Endothelial cell of umbilical vein (primary cell): ENCODE measurements around the gene TCF15. TPM values are rescaled to one million over a fixed set of nuclear protein-coding genes. Genes with fewer than 3 reads are reported as not detected.

Source experiments
- BruUV-seq: library from RNA; stranded (reverse); fragments of 400-500 nt; replicated peaks from 2 replicates; lab custom pipeline; 2021; lab: Mats Ljungman, UMichigan
- CTCF ChIA-PET: fragments of 300-600, 350-600 bp; sonication (Branson Sonifier 250); formaldehyde crosslinking; loops from one replicate; lab custom pipeline; 2021; ENCODE audit warnings: antibody characterized with exemption, inconsistent platforms; lab: Charles Lee
- POLR2A ChIA-PET: fragments of 300-600, 350-600 bp; sonication (Branson Sonifier 250); formaldehyde crosslinking; loops from one replicate; lab custom pipeline; 2021; ENCODE audit warnings: antibody characterized with exemption, inconsistent platforms; lab: Charles Lee
- DNase-seq: peaks from one replicate; pipeline ENCODE4 v3.0.0-alpha.2; 2011; ENCODE audit warnings: low read depth, low spot score
- FAIRE-seq: peaks from 2 replicates; lab custom pipeline; 2011; peaks lifted over from hg19 to GRCh38; lab: Jason Lieb, UNC
- H2AFZ ChIP-seq: 2 replicates; pipeline ENCODE4 v1.6.0; 2012; ENCODE audit warnings: low read depth, low read length, control low read depth, inconsistent platforms
- H3K27ac ChIP-seq: 2 replicates; pipeline ENCODE4 v1.5.1; 2011; ENCODE audit warnings: low read depth, mild to moderate bottlenecking, control low read depth, low read length, moderate library complexity; ENCODE audit not compliant: insufficient read depth
- H3K27me3 ChIP-seq, 2 experiments: 2 replicates each; pipeline versions ENCODE4 v1.6.0 to v1.6.1; 2011; ENCODE audit warnings: low read length in 2 of 2, mixed read lengths in 1 of 2; ENCODE audit not compliant: control insufficient read depth in 2 of 2, insufficient read depth in 2 of 2
- H3K36me3 ChIP-seq, 2 experiments: 2 replicates in 1 of 2; 3 replicates in 1 of 2; pipeline ENCODE4 v1.5.1; 2011; ENCODE audit warnings: low read length in 2 of 2, mild to moderate bottlenecking in 1 of 2, moderate library complexity in 1 of 2; ENCODE audit not compliant: control insufficient read depth in 2 of 2, insufficient read depth in 2 of 2; ENCODE audit errors: extremely low read depth in 1 of 2
- H3K4me1 ChIP-seq: 3 replicates; pipeline ENCODE4 v1.5.1; 2011; ENCODE audit warnings: mild to moderate bottlenecking, low read length; ENCODE audit not compliant: control insufficient read depth, insufficient read depth; ENCODE audit errors: extremely low read depth
- H3K4me2 ChIP-seq: 2 replicates; pipeline ENCODE4 v1.6.1; 2011; ENCODE audit warnings: low read length, control low read depth, mixed read lengths; ENCODE audit not compliant: insufficient read depth
- H3K4me3 ChIP-seq, 3 experiments: fragments of 200-600 bp in 1 of 3; sonication (generic), shearing (Covaris generic) in 1 of 3; replicated peaks in 1 of 3; 2 replicates each; pipeline ENCODE4 v1.5.1; 2011 to 2016; ENCODE audit warnings: control low read depth in 3 of 3, low read length in 3 of 3, mild to moderate bottlenecking in 2 of 3, inconsistent platforms in 1 of 3, low read depth in 1 of 3, moderate library complexity in 1 of 3; ENCODE audit not compliant: insufficient read depth in 1 of 3
- H3K79me2 ChIP-seq: 2 replicates; pipeline ENCODE4 v1.6.0; 2012; ENCODE audit warnings: low read length, inconsistent platforms; ENCODE audit not compliant: control insufficient read depth, insufficient read depth
- H3K9ac ChIP-seq: replicated peaks from 2 replicates; pipeline ENCODE3; 2011; ENCODE audit warnings: low read length, control low read depth; ENCODE audit not compliant: insufficient read depth; ENCODE audit errors: extremely low read depth
- H3K9me1 ChIP-seq: replicated peaks from 3 replicates; pipeline ENCODE4 v1.6.0; 2011; ENCODE audit warnings: mild to moderate bottlenecking, low read length; ENCODE audit not compliant: control insufficient read depth, insufficient read depth; ENCODE audit errors: extremely low read depth
- H3K9me3 ChIP-seq: replicated peaks from 2 replicates; pipeline ENCODE4 v1.5.1; 2012; ENCODE audit warnings: low read length, inconsistent platforms; ENCODE audit not compliant: control insufficient read depth, insufficient read depth
- H4K20me1 ChIP-seq: replicated peaks from 2 replicates; pipeline ENCODE3; 2011; ENCODE audit warnings: mild to moderate bottlenecking, low read length; ENCODE audit not compliant: control insufficient read depth, insufficient read depth; ENCODE audit errors: extremely low read depth
- CTCF ChIP-seq, 2 donors: IDR thresholded peaks; 1 replicate in 1 of 2; 2 replicates in 1 of 2; pipeline ENCODE4 v1.5.1; 2011; ENCODE audit warnings: low read length in 2 of 2, mild to moderate bottlenecking in 2 of 2, moderate library complexity in 2 of 2, control low read depth in 1 of 2, inconsistent platforms in 1 of 2, low read depth in 1 of 2; ENCODE audit not compliant: insufficient read depth in 1 of 2; ENCODE audit errors: extremely low read depth in 1 of 2
- EZH2 ChIP-seq: IDR thresholded peaks from 2 replicates; pipeline ENCODE4 v1.6.1; 2012; ENCODE audit warnings: borderline replicate concordance, low read depth, mild to moderate bottlenecking, moderate library complexity, low read length, inconsistent platforms; ENCODE audit not compliant: severe bottlenecking
- FOS ChIP-seq: IDR thresholded peaks from 2 replicates; pipeline ENCODE4 v1.6.1; 2011; ENCODE audit warnings: mild to moderate bottlenecking, low read length, moderate library complexity, borderline replicate concordance; ENCODE audit not compliant: insufficient read depth
- GATA2 ChIP-seq: IDR thresholded peaks from 2 replicates; pipeline ENCODE4 v1.7.0; 2011; ENCODE audit warnings: low read depth, mild to moderate bottlenecking, moderate library complexity, mixed read lengths, low read length; ENCODE audit not compliant: insufficient read length, insufficient read depth
- JUN ChIP-seq: IDR thresholded peaks from 2 replicates; pipeline ENCODE4 v1.6.1; 2011; ENCODE audit warnings: borderline replicate concordance, low read depth; ENCODE audit not compliant: insufficient read length, insufficient read depth
- MYC ChIP-seq: IDR thresholded peaks from one replicate; pipeline ENCODE4 v1.6.1; 2011; ENCODE audit warnings: mild to moderate bottlenecking, low read depth, low read length
- POLR2A ChIP-seq: IDR thresholded peaks from 2 replicates; pipeline ENCODE4 v1.6.1; 2012; ENCODE audit warnings: low read depth, mild to moderate bottlenecking, control low read depth, low read length
- POLR2AphosphoS5 ChIP-seq: IDR thresholded peaks from 2 replicates; pipeline ENCODE4 v1.6.1; 2012; ENCODE audit warnings: low read depth, mild to moderate bottlenecking, control low read depth, low read length, moderate library complexity; ENCODE audit not compliant: insufficient read depth
- dilution Hi-C: fragments of 300-500 bp; cut with MboI; formaldehyde crosslinking; loops from one replicate; pipeline ENCODE4 v1.15.0; 2019; ENCODE audit warnings: low sequenced_read_pairs; ENCODE audit not compliant: extremely low pct_ligation_motif_present
- intact Hi-C: fragments of 100-400 bp; cut with micrococcal nuclease; formaldehyde crosslinking; loops from one replicate; pipeline ENCODE4 v1.10.0; 2022
- polyA plus RNA-seq, 4 experiments: library from polyadenylated mRNA; depleted of rRNA in 3 of 4; stranded (reverse) in 3 of 4; unstranded in 1 of 4; fragments of >200 nt; gene quantifications; 2 replicates each; pipeline versions ENCODE4 v1.2.1 to v1.2.3, GENCODE V29; 2011 to 2012; ENCODE audit warnings: missing spikeins in 1 of 4
- total RNA-seq: library from RNA; stranded (reverse); gene quantifications from 2 replicates; pipeline ENCODE4 v1.2.3, GENCODE V29; 2021
- TF ChIP-seq, protein P1 (sequence below): IDR thresholded peaks from 2 replicates; pipeline ENCODE4 v1.6.1; 2011; ENCODE audit not compliant: insufficient read depth, insufficient read length

Gene TCF15
- total and polyA plus RNA-seq, 2 donors (not counting 3 experiments of a cell fraction or from before 2014, with no cell fraction given) = 0.07 to 1.3 TPM

- intact Hi-C loops = no loop called here
- ChIA-PET POLR2A (no interaction called here), CTCF (interaction anchor here (1.1 to 1.7 kb wide), 3 partner anchors 10 to 40 kb away, joined by 3 to 8 read pairs (median 3); no protein-coding TSS in a partner anchor)
- H4K20me1 ChIP-seq = no peaks in the 10 kb centered on the region
- H3K4me3 ChIP-seq = no peak overlapping the region
- no peak overlapping the region for H3K4me2 ChIP-seq
- no peaks in the 10 kb centered on the region for H3K36me3 ChIP-seq
- H2AFZ ChIP-seq = no peak overlapping the region
- FAIRE-seq = no peak
- BruUV-seq = no TSS peak
- DNase-seq = no peak
- TF ChIP-seq, protein P1, sequence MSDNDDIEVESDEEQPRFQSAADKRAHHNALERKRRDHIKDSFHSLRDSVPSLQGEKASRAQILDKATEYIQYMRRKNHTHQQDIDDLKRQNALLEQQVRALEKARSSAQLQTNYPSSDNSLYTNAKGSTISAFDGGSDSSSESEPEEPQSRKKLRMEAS = no peak
- TF ChIP-seq POLR2A = no peak
- no peak for TF ChIP-seq POLR2AphosphoS5
- no peak for TF ChIP-seq JUN
- no peak for TF ChIP-seq GATA2
- TF ChIP-seq EZH2 = no peak
- no peak for TF ChIP-seq MYC
- TF ChIP-seq FOS = no peak
- no peak for TF ChIP-seq CTCF (IDR thresholded peaks at IDR 0.05; ENCODE audit: extremely low read depth in 1 of 2, insufficient read depth in 1 of 2, low read depth in 1 of 2, low read length in 2 of 2)
- H3K9me1 ChIP-seq = no peaks in the 10 kb centered on the region
- no peaks in the 10 kb centered on the region for H3K9me3 ChIP-seq
- H3K27ac ChIP-seq = no peak overlapping the region
- no peaks in the 10 kb centered on the region for H3K79me2 ChIP-seq
- H3K27me3 ChIP-seq = peaks cover 6 to 14% of the 10 kb centered on the region in 2 experiments
- dilution Hi-C loops = no loop called here
- no peak overlapping the region for H3K9ac ChIP-seq
- H3K4me1 ChIP-seq = no peaks in the 10 kb centered on the region
Measured at GRCh38 chr20:617934-618690, 8.0 kb upstream of the TCF15 start.
